ENCODE data around the gene ZNF679. TPM values are rescaled to one million over a fixed set of nuclear protein-coding genes. Genes with fewer than 3 reads are reported as not detected.
"Not testable (repeated sequence)": the region's sequence is repeated elsewhere in the genome, so short reads cannot be mapped to it uniquely, and the experiment has no call there.

Gene ZNF679
- total RNA-seq, 1 donor from 2014 or later, result not detected

GRCh38 chr7:64187408-64187807, 40.9 kb upstream of the ZNF679 start:
- DNase-seq (ENCODE audit: low spot score), result no peak
- Histone ChIP-seq H3K27me3 (no peaks in the 10 kb centered on the region), H3K79me2 (ENCODE audit: low read depth) (no peaks in the 10 kb centered on the region), H3K9ac (no peak overlapping the region), H3K4me1 (no peaks in the 10 kb centered on the region), H2AFZ (replicated peaks) (no peak overlapping the region), H3K4me3 (no peak overlapping the region), H3K36me3 (no peaks in the 10 kb centered on the region), H3K9me3 (ENCODE audit: low read depth) (peaks cover 15% of the 10 kb centered on the region), H3K4me2 (no peak overlapping the region), H3F3A (ENCODE audit: low read depth) (no peaks in the 10 kb centered on the region), H3K27ac (no peak overlapping the region), H4K20me1 (ENCODE audit: low read depth) (no peaks in the 10 kb centered on the region)
- Mint-ChIP-seq H3K36me3 (no peaks in the 10 kb centered on the region), H3K4me1 (no peaks in the 10 kb centered on the region), H3K4me3 (no peak overlapping the region), H3K9me3 (peaks cover 40% of the 10 kb centered on the region), H3K27ac (no peak overlapping the region), H3K27me3 (ENCODE audit: insufficient read depth, low read depth) (peaks cover 2% of the 10 kb centered on the region)
- TF ChIP-seq EZH2 (IDR thresholded peaks at IDR 0.05), result no peak
- TF ChIP-seq EZH2phosphoT487 (IDR thresholded peaks at IDR 0.05), result no peak

DNA sequence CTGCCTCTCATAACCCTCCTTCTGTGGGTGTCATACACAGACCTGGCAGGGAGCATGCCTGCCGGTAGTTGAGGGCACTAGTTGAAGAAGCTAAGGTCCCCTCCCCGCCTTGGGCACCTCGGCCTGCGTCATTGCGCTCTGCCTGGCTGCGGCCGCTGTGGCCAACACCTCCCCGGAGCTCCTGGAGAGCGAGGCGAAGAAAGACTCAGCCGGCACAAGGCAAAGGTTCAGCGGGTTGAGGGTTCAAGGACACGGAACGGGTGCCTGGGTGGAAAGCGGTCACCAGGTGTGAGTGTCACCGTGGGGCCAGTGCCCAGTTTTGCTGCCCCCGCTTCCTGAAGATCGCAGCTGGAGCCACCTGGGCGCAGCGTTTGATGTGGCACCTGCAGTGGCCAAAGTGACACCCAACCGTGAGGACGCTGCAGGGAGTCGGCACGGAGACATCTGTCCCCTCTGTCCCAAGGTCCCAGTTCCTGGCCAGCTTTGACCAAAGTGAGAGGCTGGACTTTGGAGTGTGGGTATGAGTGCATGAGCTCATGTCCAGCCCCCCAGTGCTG, 36.0 kb upstream of the ZNF679 start:
- H3K36me3 ChIP-seq, result no peaks in the 10 kb centered on the region
- H3K27me3 Mint-ChIP-seq (ENCODE audit: insufficient read depth, low read depth), result peaks cover 2% of the 10 kb centered on the region
- no peak for DNase-seq (ENCODE audit: low spot score)
- peaks cover 45% of the 10 kb centered on the region for H3K9me3 Mint-ChIP-seq
- H3K79me2 ChIP-seq (ENCODE audit: low read depth), result no peaks in the 10 kb centered on the region
- H3K4me1 Mint-ChIP-seq, result no peaks in the 10 kb centered on the region
- H3F3A ChIP-seq (ENCODE audit: low read depth), result no peaks in the 10 kb centered on the region
- H3K4me2 ChIP-seq, result no peak overlapping the region
- H2AFZ ChIP-seq (replicated peaks), result no peak overlapping the region
- no peaks in the 10 kb centered on the region for H3K36me3 Mint-ChIP-seq
- no peak overlapping the region for H3K9ac ChIP-seq
- no peak for TF ChIP-seq EZH2phosphoT487 (IDR thresholded peaks at IDR 0.05)
- TF ChIP-seq EZH2 (IDR thresholded peaks at IDR 0.05), result no peak
- TF ChIP-seq, protein P1, sequence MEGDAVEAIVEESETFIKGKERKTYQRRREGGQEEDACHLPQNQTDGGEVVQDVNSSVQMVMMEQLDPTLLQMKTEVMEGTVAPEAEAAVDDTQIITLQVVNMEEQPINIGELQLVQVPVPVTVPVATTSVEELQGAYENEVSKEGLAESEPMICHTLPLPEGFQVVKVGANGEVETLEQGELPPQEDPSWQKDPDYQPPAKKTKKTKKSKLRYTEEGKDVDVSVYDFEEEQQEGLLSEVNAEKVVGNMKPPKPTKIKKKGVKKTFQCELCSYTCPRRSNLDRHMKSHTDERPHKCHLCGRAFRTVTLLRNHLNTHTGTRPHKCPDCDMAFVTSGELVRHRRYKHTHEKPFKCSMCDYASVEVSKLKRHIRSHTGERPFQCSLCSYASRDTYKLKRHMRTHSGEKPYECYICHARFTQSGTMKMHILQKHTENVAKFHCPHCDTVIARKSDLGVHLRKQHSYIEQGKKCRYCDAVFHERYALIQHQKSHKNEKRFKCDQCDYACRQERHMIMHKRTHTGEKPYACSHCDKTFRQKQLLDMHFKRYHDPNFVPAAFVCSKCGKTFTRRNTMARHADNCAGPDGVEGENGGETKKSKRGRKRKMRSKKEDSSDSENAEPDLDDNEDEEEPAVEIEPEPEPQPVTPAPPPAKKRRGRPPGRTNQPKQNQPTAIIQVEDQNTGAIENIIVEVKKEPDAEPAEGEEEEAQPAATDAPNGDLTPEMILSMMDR (IDR thresholded peaks at IDR 0.05), result no peak
- H3K4me1 ChIP-seq, result no peaks in the 10 kb centered on the region
- H4K20me1 ChIP-seq (ENCODE audit: low read depth), result no peaks in the 10 kb centered on the region
- no peak overlapping the region for H3K4me3 Mint-ChIP-seq
- no peaks in the 10 kb centered on the region for H3K27me3 ChIP-seq
- H3K9me3 ChIP-seq (ENCODE audit: low read depth), result peaks cover 8% of the 10 kb centered on the region
- no peak overlapping the region for H3K27ac Mint-ChIP-seq
- no peak overlapping the region for H3K27ac ChIP-seq
- no peak overlapping the region for H3K4me3 ChIP-seq

- peaks cover 9% of the 10 kb centered on the region for H3K9me3 ChIP-seq (ENCODE audit: low read depth)
- no peaks in the 10 kb centered on the region for H4K20me1 ChIP-seq (ENCODE audit: low read depth)
- peaks cover 44% of the 10 kb centered on the region for H3K9me3 Mint-ChIP-seq
- no peaks in the 10 kb centered on the region for H3K27me3 ChIP-seq
- H3K79me2 ChIP-seq (ENCODE audit: low read depth), result no peaks in the 10 kb centered on the region
- no peaks in the 10 kb centered on the region for H3K4me1 ChIP-seq
- no peak overlapping the region for H3K4me3 ChIP-seq
- H3K27ac Mint-ChIP-seq, result no peak overlapping the region
- no peaks in the 10 kb centered on the region for H3K36me3 ChIP-seq
- no peaks in the 10 kb centered on the region for H3F3A ChIP-seq (ENCODE audit: low read depth)
- no peak overlapping the region for H2AFZ ChIP-seq (replicated peaks)
- no peak overlapping the region for H3K4me3 Mint-ChIP-seq
- TF ChIP-seq EZH2 (IDR thresholded peaks at IDR 0.05) (no peak), EZH2phosphoT487 (IDR thresholded peaks at IDR 0.05) (no peak)
- TF ChIP-seq, protein P1 (IDR thresholded peaks at IDR 0.05), result no peak
- H3K4me2 ChIP-seq, result no peak overlapping the region
- no peaks in the 10 kb centered on the region for H3K4me1 Mint-ChIP-seq
- no peak overlapping the region for H3K27ac ChIP-seq
- H3K9ac ChIP-seq, result no peak overlapping the region
- peaks cover 2% of the 10 kb centered on the region for H3K27me3 Mint-ChIP-seq (ENCODE audit: insufficient read depth, low read depth)
- DNase-seq (ENCODE audit: low spot score), result no peak
- H3K36me3 Mint-ChIP-seq, result no peaks in the 10 kb centered on the region
Measured at GRCh38 chr7:64192775-64193174, 35.5 kb upstream of the ZNF679 start.

DNA sequence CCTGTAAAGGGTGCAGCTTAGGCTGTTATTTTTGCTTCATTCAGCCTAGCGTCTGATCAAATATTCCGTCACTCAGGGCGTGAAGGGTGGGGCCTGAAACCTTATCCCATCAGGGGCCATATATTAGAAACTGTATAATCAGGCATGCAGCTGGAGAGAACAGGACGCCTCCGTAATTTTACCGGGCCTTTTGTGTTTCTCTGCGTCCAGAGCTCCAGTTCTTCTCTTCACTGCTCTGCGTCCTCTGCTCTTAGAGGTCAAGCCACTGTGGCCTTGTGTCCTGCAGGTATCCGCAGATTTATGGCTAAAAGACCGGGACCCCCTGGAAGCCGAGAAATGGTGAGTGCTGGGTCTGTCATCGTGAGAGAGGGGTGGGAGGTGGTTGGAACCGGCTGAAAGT, 21.4 kb upstream of the ZNF679 start, which contains the start of gene ZNF735:
TSS of gene ZNF735 (plus strand) at position 301 of the 400 bp plus-strand sequence. CDS start at position 301, 0 bp downstream.
- Histone ChIP-seq H3K4me1 (no peaks in the 10 kb centered on the region), H3K9ac (no peak within 1 kb of the TSS), H3K27ac (no peak within 1 kb of the TSS), H3K79me2 (ENCODE audit: low read depth) (no peaks in the 10 kb centered on the region), H3K4me2 (no peak within 1 kb of the TSS), H4K20me1 (ENCODE audit: low read depth) (no peaks in the 10 kb centered on the region), H3F3A (ENCODE audit: low read depth) (no peaks in the 10 kb centered on the region), H3K36me3 (no peaks in the 10 kb centered on the region), H3K9me3 (ENCODE audit: low read depth) (peaks cover 22% of the 10 kb centered on the region), H2AFZ (replicated peaks) (no peak within 1 kb of the TSS), H3K27me3 (no peaks in the 10 kb centered on the region), H3K4me3 (no peak within 1 kb of the TSS)
- Mint-ChIP-seq H3K9me3 (peaks cover 58% of the 10 kb centered on the region), H3K27me3 (ENCODE audit: insufficient read depth, low read depth) (peaks cover 2% of the 10 kb centered on the region), H3K36me3 (no peaks in the 10 kb centered on the region), H3K27ac (no peak within 1 kb of the TSS), H3K4me1 (no peaks in the 10 kb centered on the region), H3K4me3 (no peak within 1 kb of the TSS)
- TF ChIP-seq, protein P1 (IDR thresholded peaks at IDR 0.05), result no peak
- TF ChIP-seq EZH2 (IDR thresholded peaks at IDR 0.05) (no peak), EZH2phosphoT487 (IDR thresholded peaks at IDR 0.05) (no peak)
- no peak for DNase-seq (ENCODE audit: low spot score)

DNA sequence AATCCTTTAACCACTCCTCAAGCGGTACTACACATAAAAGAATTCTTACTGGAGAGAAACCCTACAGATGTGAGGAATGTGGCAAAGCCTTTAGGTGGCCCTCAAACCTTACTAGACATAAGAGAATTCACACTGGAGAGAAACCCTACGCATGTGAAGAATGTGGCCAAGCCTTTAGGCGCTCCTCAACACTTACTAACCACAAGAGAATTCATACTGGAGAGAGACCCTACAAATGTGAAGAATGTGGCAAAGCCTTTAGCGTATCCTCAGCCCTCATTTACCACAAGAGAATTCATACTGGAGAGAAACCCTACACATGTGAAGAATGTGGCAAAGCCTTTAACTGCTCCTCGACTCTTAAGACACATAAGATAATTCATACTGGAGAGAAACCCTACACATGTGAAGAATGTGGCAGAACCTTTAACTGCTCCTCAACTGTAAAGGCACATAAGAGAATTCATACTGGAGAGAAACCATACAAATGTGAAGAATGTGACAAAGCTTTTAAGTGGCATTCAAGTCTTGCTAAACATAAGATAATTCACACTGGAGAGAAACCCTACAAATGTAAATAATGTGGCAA, 8.5 kb upstream of the ZNF679 start:
- not testable (repeated sequence) for H3K4me2 ChIP-seq; H3K4me1 Mint-ChIP-seq; H3K36me3 Mint-ChIP-seq; H3K36me3 ChIP-seq; H3K9ac ChIP-seq; H3K27me3 Mint-ChIP-seq (ENCODE audit: insufficient read depth, low read depth); H3K4me1 ChIP-seq; H3K27ac Mint-ChIP-seq; DNase-seq (ENCODE audit: low spot score); H3K4me3 ChIP-seq; H3K27ac ChIP-seq; H3F3A ChIP-seq (ENCODE audit: low read depth); H3K4me3 Mint-ChIP-seq; H4K20me1 ChIP-seq (ENCODE audit: low read depth); H3K79me2 ChIP-seq (ENCODE audit: low read depth); H3K27me3 ChIP-seq; H2AFZ ChIP-seq (replicated peaks)
- peaks cover 53% of the 10 kb centered on the region for H3K9me3 Mint-ChIP-seq
- H3K9me3 ChIP-seq (ENCODE audit: low read depth), result peaks cover 50% of the 10 kb centered on the region

Data from neural progenitor cell (in vitro differentiated cells).